Measurements from ENCODE around the gene MYEOV.

The MYEOV gene

DNA sequence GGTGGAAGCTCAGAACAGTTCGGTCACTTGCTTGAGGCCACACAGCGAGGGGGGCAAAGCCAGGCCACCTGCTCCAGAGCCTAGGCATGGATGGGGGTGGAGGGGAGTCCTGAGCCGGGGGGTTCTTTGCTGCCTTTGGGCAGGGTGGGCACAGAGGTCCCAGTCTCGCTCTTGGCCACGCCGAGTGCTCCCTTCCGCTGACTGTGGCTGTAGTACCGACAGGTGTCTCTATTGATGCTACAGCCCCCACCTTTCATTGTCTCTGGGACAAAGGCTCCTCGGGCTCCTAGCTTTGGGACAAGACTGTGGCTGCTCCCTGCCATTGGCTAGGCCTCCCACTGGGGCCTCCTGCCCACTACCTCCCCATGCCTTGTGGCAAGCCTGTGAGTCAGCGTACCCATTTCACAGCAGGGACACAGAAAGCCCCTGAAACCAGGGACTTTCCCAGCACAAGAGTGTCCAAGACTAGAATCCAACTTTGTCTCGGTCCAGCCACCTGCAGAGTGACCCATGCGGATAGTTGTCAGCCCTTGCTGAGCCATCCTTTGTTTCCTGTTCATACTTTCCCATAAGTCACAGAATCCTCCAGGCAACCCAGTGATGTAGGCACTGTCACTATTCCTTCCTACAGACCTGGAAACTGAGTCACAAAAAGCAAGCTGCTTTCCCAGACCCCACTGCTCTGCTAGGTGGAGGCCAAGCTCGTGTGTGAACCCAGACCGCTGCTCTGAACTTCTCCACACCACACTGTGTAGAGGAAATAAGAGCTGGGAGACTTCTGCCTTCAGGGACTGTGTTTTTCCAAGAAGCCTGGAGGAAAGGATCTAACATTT, 17.2 kb downstream of the MYEOV start:
- no peak overlapping the region for H3K4me3 ChIP-seq (ENCODE audit: low read length)
- H3K27ac ChIP-seq (ENCODE audit: low read depth, low read length): no peak overlapping the region

DNA sequence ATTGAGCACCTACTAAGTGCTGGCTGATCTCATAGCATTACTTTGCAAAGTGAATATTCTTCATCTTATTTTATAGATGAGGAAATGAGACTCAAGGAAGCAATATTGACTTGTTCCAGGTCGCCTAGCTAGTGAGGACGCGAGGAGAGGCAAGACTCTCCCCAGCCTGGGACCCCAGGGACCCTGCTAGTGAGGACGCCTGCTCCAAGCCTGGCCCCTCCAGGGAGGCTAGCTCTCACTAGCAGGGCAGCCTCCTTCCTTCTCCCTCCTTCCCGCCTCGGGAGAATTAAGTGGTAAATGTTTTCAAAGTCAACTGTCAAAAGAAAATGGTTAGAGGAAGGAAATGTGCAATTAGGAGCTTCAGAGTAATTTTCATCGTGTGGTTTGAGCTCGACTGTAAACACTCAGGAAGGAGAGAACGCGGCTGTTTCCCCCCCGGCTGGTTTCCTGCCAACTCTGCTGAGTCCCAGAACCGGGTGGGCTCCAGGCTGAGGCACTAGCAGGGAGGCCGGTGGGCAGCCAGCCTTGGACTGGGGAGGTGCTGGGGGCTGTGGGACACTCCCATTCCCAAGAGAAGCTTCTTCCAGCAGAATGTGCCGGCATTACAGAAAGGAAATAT, 17.9 kb downstream of the MYEOV start:
- Histone ChIP-seq H3K9ac (ENCODE audit: low read length) (no peak overlapping the region), H3K27me3 (ENCODE audit: control insufficient read depth, insufficient read depth, low read length) (no peaks in the 10 kb centered on the region), H3K27ac (ENCODE audit: low read depth, low read length) (no peak overlapping the region), H3K4me3 (ENCODE audit: low read length) (no peak overlapping the region), H3K36me3 (ENCODE audit: control insufficient read depth, insufficient read depth, low read length) (no peaks in the 10 kb centered on the region), H3K4me1 (ENCODE audit: control insufficient read depth, insufficient read depth, low read length) (no peaks in the 10 kb centered on the region)

More for the DNA sequence above, 17.2 kb downstream of the MYEOV start:
- Histone ChIP-seq H3K9ac (ENCODE audit: low read length) (no peak overlapping the region), H3K4me1 (ENCODE audit: control insufficient read depth, insufficient read depth, low read length) (no peaks in the 10 kb centered on the region), H3K27me3 (ENCODE audit: control insufficient read depth, insufficient read depth, low read length) (no peaks in the 10 kb centered on the region), H3K36me3 (ENCODE audit: control insufficient read depth, insufficient read depth, low read length) (no peaks in the 10 kb centered on the region)

DNA sequence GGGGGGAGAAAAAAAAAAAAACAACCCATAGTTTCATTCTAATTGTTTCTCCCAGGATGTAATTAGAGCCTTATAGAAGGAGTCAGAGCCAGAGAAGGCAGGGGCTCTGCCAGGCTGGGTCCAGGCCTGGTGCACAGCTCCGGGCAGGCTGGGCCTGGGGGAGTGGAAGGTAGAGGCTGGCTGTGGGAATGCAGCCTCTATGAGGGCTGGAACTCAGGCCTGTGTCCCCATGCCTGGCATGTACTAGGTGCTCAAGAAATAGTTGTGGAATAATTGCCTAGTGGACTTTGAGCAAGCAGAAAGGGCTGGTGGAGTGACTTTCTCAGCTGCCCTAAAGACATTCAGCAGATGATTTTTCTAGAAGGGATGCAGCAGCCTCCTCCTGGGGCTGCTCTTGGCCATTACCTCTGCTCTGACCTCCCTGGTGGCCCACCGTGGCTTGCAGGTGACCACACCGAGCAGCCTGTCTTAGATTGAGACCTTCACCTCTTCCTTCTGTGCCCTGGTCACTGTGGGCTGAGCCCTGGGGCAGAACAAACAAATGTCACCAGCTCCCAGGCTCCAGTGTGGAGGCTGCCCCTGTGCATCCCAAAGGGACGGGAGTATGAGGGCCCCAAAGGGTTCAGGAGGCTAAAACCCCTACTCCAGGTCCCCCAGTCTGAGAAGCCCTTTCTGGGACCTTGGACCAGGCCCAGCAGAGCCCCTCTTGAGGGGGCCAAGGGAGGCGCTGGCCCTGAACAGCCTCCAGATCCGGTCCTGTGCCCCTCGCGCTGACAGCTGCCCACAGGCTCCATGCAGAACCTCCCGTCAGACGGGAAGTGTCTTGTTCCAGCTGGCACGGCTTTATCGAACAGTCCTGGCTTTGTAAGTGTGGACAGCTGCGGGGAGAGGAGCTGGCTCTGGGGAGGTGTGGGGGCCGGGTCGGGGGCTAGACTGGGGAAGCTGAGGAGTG, 18.8 kb downstream of the MYEOV start:
- Histone ChIP-seq H3K9ac (ENCODE audit: low read length) (no peak overlapping the region), H3K27me3 (ENCODE audit: control insufficient read depth, insufficient read depth, low read length) (no peaks in the 10 kb centered on the region), H3K27ac (ENCODE audit: low read depth, low read length) (no peak overlapping the region), H3K4me3 (ENCODE audit: low read length) (no peak overlapping the region), H3K4me1 (ENCODE audit: control insufficient read depth, insufficient read depth, low read length) (no peaks in the 10 kb centered on the region), H3K36me3 (ENCODE audit: control insufficient read depth, insufficient read depth, low read length) (no peaks in the 10 kb centered on the region)

DNA sequence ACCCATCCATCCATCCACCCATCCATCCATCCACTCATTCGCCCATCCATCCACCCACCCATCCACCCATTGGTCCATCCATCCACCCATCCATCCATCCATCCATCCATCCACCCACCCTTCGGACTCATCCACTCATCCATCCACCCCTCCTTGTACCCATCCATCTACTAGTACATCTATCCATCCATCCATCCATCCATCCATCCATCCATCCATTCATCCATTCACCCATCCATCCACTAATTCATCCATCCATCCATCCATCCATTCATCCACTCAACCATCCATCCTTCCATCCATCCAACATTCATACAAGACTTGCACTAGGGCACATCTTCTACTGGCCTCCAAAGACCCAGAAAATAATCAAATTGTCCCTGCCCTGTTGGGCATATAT, 20.0 kb downstream of the MYEOV start:
- Histone ChIP-seq H3K9ac (ENCODE audit: low read length) (no peak overlapping the region), H3K27ac (ENCODE audit: low read depth, low read length) (no peak overlapping the region), H3K27me3 (ENCODE audit: control insufficient read depth, insufficient read depth, low read length) (no peaks in the 10 kb centered on the region), H3K4me3 (ENCODE audit: low read length) (no peak overlapping the region), H3K36me3 (ENCODE audit: control insufficient read depth, insufficient read depth, low read length) (no peaks in the 10 kb centered on the region), H3K4me1 (ENCODE audit: control insufficient read depth, insufficient read depth, low read length) (no peaks in the 10 kb centered on the region)

DNA sequence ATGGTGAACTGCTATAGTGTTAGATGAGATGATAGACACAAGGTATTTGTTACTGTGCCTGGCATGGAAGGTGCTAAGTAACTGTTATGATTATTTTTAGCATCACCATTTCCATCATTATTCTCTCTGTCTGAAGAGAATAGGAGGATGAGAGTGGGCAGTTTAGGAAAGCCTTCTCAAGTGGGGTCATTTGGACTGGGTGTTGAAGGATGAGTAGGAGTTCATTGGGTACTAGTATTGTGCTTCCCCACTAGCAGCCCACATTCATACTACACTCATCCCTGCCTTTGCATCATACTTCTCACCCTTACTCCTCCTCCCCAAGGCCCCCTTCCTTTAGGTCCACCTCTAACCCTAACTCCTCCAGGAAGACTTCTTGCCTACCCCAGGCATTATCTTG, 20.6 kb downstream of the MYEOV start:
- Histone ChIP-seq H3K9ac (ENCODE audit: low read length) (no peak overlapping the region), H3K27me3 (ENCODE audit: control insufficient read depth, insufficient read depth, low read length) (no peaks in the 10 kb centered on the region), H3K4me1 (ENCODE audit: control insufficient read depth, insufficient read depth, low read length) (no peaks in the 10 kb centered on the region), H3K4me3 (ENCODE audit: low read length) (no peak overlapping the region), H3K27ac (ENCODE audit: low read depth, low read length) (no peak overlapping the region), H3K36me3 (ENCODE audit: control insufficient read depth, insufficient read depth, low read length) (no peaks in the 10 kb centered on the region)

DNA sequence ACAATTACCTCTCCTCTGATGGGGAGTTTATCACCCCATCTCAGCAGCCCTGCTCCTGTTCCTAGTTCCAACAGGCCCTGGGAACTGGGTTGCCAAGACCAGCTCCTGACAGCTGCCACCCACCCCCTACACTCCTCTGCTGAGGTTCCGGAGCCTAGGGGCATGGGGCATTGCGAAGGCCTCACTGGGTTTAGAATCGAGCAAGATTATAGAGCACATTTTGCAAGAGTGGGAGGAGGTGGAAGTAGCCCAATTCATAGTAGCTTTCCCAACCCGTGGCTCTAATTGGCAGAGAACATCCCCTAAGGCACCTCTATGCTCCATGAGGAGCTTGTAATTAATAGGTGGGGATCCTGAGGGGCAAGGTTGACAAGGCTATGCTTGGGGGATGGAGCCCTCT, 23.0 kb downstream of the MYEOV start:
- no peak overlapping the region for H3K9ac ChIP-seq (ENCODE audit: low read length)
- no peaks in the 10 kb centered on the region for H3K27me3 ChIP-seq (ENCODE audit: control insufficient read depth, insufficient read depth, low read length)
- H3K27ac ChIP-seq (ENCODE audit: low read depth, low read length): no peak overlapping the region
- no peaks in the 10 kb centered on the region for H3K36me3 ChIP-seq (ENCODE audit: control insufficient read depth, insufficient read depth, low read length)
- no peak overlapping the region for H3K4me3 ChIP-seq (ENCODE audit: low read length)
- H3K4me1 ChIP-seq (ENCODE audit: control insufficient read depth, insufficient read depth, low read length): no peaks in the 10 kb centered on the region

DNA sequence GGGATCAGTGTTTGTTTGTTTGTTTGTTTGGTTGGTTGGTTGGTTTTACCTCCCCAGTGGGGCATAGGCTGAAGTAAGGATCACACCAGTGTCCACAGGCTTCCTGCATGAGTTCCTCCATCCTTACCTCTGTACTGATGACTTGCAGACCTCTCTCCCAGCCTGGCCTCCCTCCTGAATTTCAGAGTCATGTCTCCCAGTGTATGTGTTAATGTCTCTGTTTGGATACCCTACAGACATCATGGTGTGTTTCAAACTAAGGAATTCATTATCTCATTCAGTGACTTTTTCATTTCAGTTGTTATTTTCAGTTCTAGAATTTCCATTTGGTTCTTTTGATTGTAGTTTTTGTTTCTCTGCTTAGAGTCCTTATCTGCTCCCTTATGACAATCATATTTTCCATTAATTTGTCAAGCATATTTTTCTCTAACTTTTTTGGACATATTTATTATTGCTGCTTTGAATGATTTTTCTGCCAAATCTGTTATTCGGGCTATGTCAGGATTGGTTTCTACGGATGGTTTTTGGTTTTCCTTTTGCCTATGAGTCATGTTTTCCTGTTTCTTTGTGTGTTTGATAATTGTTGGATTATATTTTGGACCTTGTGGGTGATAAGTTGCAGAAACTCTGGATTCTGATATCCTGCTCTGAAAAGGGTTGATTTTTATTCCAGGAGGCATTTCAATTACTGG, 23.6 kb downstream of the MYEOV start:
- Histone ChIP-seq H3K36me3 (ENCODE audit: control insufficient read depth, insufficient read depth, low read length) (no peaks in the 10 kb centered on the region), H3K27ac (ENCODE audit: low read depth, low read length) (no peak overlapping the region), H3K27me3 (ENCODE audit: control insufficient read depth, insufficient read depth, low read length) (no peaks in the 10 kb centered on the region), H3K9ac (ENCODE audit: low read length) (no peak overlapping the region), H3K4me1 (ENCODE audit: control insufficient read depth, insufficient read depth, low read length) (no peaks in the 10 kb centered on the region), H3K4me3 (ENCODE audit: low read length) (no peak overlapping the region)

DNA sequence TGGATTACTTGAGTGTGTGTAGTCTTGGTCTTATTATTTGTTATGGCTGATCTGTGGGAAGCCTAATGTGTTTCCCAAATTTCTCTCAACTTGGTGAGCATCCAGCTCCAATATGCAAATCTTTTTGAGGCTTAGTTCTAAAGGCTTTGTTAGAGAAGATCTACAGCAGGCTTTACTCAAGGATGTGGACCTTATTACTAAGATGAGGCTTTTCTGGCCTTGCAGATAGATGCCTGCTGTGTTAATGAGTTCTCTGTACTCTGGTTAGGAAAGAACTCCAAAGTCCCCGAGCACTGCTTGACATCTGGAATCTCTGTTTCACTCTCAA, 24.1 kb downstream of the MYEOV start:
- H3K9ac ChIP-seq (ENCODE audit: low read length): no peak overlapping the region
- H3K27me3 ChIP-seq (ENCODE audit: control insufficient read depth, insufficient read depth, low read length): no peaks in the 10 kb centered on the region
- no peak overlapping the region for H3K4me3 ChIP-seq (ENCODE audit: low read length)
- H3K4me1 ChIP-seq (ENCODE audit: control insufficient read depth, insufficient read depth, low read length): no peaks in the 10 kb centered on the region
- H3K36me3 ChIP-seq (ENCODE audit: control insufficient read depth, insufficient read depth, low read length): no peaks in the 10 kb centered on the region
- no peak overlapping the region for H3K27ac ChIP-seq (ENCODE audit: low read depth, low read length)

DNA sequence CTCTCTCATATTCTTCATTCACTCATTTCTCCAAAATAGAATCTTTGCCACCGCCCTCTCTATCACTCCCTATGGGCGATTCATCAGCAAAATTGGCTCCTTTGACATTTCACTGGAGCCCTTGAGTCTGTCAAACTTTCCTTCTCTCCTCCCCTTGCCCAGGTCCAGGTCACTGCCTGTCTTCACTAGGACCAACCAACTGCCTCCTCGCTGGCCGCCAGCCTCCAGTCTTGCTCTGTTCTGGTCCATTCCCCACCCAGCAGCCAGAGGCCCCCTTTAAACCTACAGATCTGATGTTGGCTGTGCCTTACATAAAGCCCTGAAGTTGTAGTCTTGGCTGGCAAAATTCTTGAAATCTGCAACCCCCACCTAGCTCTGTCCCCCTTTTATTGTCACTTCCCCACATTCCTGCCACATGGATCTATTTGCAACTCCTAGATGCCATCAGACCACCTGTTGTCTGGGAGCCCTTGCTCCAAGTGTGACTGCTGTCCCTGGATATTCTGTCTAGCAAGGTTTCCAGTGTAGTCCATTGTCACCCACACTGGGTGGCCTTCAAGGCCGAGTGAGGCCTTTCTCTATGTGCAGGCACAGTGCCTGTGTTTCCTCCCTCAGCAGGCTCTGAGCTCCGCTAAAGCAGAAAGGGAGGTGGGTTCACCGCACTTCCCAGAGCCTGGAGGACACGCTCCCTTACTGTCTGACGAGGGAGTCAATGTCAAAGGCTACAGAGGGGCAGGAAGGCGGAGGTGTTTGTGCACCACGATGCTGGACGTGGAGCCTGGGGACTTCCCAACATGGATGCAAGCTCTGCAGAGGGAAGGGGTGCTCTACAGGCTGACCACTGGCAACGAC, 25.5 kb downstream of the MYEOV start:
- no peaks in the 10 kb centered on the region for H3K4me1 ChIP-seq (ENCODE audit: control insufficient read depth, insufficient read depth, low read length)

DNA sequence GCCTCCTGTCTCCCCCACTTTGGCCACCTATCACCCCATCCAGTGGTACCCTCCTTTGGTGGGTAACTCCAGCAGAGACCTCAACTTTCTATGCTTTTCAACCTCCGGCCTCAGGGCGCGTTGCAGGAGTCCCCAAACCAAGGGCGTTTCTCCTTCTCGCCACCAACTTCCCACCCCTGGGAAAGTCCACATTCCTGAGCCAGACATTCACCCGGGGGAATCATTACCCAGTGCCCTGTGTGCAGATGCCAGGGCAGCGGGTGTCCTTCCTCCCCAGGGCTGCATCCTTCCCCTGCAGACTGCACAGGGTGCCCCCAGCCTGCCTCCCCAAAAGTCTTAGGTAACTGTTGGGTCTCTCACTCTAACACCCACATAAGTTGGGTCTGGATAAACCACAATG, 26.4 kb downstream of the MYEOV start:
- no peak overlapping the region for H3K4me3 ChIP-seq (ENCODE audit: low read length)
- no peak overlapping the region for H3K27ac ChIP-seq (ENCODE audit: low read depth, low read length)
- no peaks in the 10 kb centered on the region for H3K36me3 ChIP-seq (ENCODE audit: control insufficient read depth, insufficient read depth, low read length)
- H3K9ac ChIP-seq (ENCODE audit: low read length): no peak overlapping the region
- H3K27me3 ChIP-seq (ENCODE audit: control insufficient read depth, insufficient read depth, low read length): no peaks in the 10 kb centered on the region
- no peaks in the 10 kb centered on the region for H3K4me1 ChIP-seq (ENCODE audit: control insufficient read depth, insufficient read depth, low read length)

More for the DNA sequence above, 25.5 kb downstream of the MYEOV start:
- Histone ChIP-seq H3K27ac (ENCODE audit: low read depth, low read length) (no peak overlapping the region), H3K27me3 (ENCODE audit: control insufficient read depth, insufficient read depth, low read length) (no peaks in the 10 kb centered on the region), H3K4me3 (ENCODE audit: low read length) (no peak overlapping the region), H3K36me3 (ENCODE audit: control insufficient read depth, insufficient read depth, low read length) (no peaks in the 10 kb centered on the region), H3K9ac (ENCODE audit: low read length) (no peak overlapping the region)

All from rectal smooth muscle tissue (tissue), 1 donor.